Stimulated activated CD4-positive, alpha-beta T cell treated with anti-CD3 and anti-CD28 coated beads, Interleukin-15, amount 100 ng/mL, for 48 hours (primary cell): Measurements from ENCODE around the gene BNC2.

ENCODE experiments used
- DNase-seq, 2 donors: peaks; one replicate each; pipeline ENCODE4 v3.0.0-alpha.2; 2020; ENCODE audit warnings: low read depth in 2 of 2

The BNC2 gene

DNA sequence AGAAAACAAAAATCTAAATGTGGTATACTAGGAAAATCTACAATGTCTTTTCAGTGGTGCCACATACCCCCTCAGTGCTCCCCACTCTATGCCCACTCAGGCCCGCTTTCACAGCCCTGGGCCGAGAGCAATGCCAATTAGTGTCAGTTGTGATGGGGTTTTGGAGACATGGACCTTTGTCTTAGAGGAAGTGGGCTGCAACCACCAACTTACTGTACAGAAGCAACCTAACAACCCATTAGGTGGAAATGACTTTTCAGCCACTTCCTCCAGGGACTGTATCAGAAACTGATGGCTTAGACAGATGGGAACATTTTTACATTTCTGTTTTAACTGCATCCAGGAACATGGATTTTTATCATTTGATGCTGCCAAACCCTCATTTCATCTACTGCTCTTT lies 268.0 kb downstream of the BNC2 start:
- no peak for DNase-seq

DNA sequence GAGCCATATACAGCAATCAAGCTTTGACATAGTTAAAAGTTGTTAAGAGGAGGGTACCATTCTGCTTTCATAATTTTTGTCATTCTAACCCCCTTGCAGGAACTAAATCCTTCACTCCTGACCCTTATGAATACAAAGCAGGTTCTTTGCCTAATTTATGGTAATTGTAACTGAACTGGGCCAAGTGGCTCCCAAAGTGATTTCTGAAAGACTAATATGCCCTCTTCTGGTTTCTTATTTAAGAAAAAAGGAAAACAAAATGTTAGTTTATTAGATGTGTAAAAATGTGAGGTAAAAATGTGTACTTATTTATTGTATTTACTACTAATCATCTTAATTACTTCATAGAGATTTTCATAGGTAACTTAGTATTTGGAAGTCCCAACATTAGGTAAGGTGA lies 268.5 kb downstream of the BNC2 start:
- DNase-seq: no peak

DNA sequence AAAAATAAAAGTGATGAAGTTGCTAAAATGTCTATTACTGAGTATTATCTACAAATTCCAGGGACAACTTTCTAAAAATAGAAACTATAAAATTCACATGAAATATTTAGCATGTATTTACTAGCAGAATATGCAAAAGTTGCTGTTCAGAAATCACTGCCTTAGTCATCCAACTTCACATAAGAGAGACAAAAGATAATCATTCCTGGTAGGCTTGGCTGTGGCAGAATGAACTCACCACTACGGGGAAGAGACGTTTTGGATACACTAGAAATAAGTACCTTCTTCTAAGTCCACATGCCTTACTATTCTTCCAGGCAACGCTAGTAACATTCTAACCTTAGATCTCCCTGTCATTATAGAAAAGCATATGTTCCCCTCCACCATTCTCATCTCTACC lies 272.2 kb downstream of the BNC2 start:
- DNase-seq: no peak

DNA sequence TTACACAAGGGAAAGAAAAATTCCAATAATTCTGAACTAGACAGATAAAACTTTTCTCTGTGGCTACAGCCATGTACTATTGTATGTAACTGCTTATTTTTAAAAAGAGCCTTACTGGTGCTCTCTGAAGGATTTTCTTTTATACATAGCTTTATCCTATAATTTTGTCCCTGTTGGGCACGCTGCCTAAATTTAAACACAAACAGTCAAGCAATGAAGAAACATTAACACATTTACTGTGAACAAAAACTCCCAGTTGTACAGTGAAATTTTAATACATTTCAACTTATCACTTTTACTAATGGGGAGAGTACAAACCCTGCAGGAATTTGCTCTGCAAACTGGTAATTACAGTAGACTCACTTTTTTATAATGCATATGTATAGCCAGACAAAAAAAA lies 273.3 kb downstream of the BNC2 start:
- DNase-seq: no peak

DNA sequence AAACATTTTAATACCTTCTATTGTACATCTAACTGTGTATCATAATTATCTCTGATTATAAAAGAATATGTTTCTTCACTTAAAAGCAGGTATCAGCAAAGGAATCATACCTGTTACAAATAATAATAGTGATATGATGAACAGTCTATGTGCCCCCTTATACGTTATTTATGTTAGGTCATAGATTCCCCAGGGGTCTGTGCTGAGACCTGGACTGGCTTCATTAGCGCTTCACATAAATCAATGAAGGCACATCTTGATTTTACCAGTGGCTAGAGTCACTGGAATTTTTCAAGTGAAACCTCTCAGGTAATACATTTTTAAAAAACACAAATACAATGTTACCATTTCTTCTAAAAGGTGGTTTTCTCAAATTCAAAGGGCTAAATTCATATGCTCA lies 275.2 kb downstream of the BNC2 start:
- DNase-seq: no peak

DNA sequence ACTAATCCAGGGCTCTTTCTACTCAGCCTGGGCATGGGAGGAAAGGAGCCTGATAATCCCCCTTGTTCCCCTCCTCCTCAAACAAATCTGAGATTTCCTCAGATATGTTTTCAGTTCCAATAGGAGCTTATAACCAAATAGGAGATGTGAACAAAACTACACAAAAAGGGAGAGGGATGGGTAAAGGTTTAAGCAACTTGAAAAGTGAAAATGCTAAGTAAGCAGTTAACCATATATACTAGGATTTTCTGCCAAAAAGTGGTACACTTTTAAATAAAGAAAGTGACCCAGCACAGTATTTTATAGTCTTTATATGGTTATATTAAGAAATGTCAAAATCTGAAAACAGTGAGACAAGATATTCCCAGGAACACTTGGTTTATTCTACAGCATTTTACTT lies 275.7 kb downstream of the BNC2 start:
- DNase-seq: no peak

DNA sequence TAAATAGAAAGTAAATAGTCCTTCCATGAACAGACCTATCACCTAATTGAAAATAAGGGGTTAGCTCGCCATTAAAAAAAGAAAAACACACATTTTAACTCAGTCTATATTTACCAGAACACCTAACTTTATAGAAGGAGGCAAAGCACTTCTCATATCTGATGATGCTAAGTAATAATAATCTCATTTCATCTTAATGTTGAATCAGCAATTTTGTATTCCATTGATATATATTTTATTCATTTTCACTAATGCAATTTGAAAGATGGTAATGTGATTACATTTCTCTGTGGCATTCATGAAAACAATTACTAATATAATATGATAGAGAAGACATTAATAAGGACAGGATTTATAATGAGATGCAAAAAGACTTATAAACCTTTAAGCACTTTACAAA lies 276.7 kb downstream of the BNC2 start:
- DNase-seq: no peak

DNA sequence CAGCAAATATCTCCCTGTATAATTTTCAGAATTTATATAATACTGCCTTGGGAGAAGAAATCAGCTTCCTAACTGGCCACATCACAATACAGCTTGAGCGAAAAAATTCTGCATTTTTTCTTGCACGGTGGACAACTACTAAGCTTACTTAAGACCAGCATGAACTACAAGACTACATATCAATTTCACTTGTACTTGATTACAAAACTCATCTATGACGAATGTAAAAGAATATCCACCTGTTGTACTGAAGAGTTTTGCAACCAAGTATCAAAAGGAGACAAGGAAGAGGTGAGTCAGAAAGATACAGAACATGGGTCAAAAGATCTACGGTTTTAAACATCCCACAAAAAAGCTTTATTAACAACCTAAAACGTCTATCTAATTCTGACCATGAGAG lies 279.4 kb downstream of the BNC2 start:
- DNase-seq: no peak

DNA sequence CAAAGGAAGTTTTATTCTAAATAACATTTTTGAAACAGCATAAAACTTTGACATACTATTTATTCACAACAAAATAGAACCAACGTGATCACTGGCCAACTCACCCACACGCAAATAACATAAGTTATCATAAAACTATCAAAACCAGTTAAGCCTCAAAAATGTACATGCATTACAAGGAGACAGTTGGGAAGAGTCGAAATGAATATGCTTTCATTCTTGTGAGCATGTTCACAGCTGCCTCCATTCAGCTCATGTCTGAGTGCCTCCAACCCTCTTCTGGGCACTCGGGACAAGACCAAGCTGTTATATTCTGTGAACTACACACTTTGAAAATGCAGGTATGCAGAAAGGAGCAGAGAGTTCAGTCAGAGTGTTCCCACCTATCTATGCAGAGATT lies 284.9 kb downstream of the BNC2 start:
- DNase-seq: no peak

DNA sequence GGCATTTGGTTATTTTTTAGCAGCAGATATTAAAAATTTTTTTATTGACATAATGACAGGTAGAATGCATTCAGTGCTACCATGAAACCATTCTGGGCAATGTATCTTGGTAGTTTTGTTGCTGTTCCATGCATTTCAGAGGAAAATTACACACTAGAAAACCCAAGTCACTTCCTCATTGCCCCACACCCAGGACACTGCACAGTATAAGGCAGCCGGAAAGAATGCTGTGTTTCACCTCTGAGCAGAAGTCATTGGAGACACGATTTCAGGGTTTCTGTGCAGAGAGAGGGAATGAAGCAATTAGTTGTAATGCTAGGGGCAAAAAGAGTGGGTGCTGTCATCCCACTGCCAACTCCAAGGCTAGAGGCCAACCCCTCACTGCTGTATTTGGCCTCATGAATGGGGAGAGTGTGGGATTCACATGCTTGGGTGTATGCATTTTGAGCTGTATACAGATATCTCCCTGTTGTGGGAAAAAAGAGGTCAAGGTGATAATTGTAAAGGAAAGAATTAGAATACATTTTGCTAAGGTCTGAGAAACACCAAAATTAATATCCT lies 290.5 kb downstream of the BNC2 start:
- no peak for DNase-seq

DNA sequence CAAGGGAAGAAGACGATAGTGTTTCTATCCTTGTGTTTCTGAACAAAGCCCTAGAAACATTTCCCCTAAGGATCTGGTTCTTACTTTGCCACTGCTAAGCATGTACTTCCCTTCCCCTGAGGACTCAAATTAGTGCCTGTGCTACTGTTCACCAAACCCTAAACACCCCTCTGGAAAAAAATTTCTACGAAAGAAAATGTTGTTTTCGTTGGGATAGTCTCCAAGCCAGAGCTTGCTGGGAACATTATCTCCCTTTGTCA lies 294.6 kb downstream of the BNC2 start:
- no peak for DNase-seq

DNA sequence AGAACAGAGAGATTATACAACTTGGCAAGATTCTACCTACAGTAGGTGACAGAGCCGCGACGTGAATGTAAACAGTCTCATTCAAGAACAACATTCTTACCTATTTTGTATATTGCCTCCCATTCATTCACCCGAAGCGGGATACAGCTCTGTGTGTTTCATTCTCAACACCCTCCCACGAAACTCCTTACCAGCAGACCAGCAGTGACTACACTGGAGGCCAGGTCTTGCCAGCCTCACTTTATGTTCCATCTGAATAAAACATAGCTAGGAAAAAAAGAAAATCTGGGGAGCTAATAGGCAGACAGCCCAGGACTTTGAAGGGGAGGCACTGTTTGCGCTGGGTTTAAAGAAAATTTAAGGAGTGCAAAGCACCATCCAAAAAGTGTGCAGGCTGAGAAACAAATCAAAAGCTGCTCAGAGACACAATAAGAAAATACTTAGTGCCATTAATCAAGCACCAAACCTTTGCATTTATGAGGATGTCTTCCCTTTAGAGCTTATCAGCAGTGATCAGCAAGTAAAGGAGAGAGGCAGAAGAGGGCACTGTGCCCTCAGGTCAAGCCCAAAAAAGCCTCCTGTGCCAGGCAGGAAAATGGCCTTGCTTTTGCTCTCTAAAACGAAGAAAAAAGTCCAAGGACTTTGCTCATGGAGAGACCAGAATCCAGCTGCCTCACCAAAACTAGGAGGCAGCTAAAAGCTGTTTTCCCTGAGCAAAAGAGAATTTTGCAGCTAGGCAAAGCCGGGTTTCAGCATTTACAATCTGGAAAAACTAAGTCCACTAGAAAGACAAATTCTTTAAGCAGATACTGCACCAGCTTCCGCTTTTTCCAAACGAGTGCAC lies 295.1 kb downstream of the BNC2 start:
- no peak for DNase-seq

DNA sequence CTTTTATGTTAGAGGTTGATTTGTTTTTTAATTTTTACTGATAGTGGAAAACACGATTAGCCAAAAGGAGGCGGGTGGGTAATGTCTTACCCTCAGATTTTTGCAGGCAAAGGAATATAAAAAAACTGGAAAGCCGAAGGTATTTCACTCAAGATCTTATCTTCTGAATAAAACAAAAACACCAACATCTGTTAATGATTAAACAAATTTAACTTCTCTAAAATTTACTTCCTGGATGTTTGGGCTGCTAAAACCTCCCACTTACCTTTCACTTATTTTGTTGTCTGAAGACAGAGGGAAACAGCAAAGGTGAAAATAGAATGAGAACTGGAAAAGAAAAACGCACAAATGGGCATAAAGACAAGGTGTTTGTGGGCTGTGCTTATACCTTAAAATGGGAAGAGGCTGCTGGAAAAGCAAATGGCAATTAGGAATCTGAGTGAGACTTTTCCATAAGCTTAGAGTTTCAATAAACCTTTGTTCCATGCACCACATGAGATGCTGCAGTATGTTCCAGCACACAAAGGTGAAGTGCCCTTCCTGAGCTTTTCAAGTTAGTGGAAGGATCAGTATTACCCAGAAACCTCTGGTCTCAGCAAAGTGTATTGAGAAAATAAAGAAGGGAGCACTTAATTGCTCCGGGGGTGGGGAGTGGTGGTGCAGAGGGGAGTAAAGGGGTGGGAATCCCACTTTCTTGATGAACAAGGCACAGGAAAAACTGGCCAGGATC lies 298.3 kb downstream of the BNC2 start:
- DNase-seq: no peak

DNA sequence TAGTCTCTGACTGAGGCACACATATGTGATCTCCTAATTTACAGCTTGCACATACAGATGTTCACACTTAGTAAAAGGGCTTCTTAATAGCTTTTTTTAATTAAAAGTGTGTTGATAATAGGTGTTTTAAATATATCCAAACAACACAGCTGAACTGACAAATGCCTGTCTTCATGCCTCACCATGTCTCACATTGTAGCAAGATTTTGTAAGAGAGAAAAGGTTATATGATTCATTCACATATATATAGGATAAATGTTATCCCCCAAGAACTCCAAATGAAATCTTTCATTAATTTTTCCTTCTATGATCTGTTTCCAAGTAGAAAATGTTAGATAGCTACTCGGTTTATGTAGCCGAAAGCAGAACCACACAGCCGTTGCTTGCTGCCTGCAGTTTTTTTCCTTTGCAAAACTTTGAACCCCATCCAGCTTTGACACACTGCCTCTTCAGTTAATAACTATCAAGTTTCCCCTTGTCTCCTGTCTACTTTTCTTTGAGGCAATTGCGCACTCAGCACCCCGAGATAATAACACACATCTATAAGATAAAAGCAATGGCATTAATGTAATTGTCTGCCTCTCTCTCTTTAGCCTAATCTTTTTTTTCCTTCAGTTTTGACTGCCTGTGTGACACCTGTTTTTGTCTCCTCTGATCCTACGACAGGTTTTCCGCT lies 299.2 kb downstream of the BNC2 start:
- no peak for DNase-seq

DNA sequence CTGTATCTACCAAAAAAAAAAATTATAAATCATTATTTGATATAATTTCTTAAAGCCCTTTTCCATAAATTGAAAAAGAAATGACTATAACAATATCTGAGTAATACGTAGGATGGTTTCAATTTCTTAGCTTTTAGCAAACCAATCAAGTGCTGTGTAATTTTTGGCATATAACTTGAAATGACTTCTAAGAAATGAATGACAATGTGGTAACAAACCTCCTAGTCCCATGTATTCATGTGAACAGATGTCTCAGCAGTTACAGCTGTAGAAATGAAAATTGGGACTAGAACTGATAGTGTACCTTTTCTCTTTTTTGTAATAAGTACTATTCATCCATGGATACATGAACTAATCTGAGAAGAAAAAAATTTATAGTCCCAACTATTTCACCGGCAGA lies 307.0 kb downstream of the BNC2 start:
- no peak for DNase-seq

DNA sequence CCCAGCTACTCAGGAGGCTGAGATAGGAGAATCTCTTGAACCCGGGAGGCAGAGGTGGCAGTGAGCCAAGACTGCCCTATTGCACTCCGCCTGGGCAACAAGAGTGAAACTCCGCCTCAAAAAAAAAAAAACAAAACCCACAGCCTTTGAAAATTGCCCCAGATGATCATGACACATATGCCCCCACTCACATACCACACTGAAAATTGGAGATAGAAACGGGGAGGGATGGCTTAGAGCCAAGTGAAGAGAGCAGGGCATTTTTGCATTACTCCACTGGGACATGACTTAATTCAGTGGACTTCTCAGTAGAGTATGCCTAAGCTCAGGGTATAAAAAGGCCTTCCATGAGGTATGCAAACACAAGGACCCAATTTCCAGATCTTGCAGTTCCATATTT lies 309.3 kb downstream of the BNC2 start:
- DNase-seq: no peak

DNA sequence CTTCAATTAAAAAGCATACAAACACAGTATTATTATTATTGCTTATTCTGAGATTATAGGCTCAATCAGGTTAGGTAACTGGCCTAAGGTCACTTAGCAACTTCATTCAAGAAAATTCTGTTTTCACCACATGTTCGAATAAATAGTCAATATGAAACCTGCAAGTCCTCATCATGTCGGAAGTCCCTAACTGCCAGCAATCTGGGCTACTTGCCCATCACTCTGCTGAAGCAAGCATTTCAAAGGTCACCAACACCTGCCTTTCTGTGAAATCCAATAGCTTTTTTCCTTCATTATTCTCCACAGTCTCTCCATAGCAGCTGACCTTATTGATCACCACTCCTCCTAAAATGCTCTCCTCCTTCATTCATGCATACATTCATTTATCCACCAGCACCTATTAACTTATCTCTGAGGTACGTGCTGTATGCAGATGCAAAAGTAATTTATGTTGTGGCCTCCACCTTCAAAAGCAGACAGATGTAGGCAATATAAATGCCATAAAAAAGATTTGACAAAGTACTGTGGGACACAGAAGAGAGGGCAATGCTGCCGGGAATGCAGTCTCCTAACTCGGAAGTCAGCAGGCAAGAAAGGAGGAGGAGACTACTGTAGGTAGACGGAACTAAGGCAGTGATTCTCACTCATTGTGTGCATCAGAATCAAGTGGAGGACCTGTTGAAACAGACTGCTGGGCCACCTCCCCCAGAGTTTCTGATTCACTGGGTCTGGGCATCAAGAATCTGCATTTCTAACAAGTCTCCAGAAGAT lies 310.9 kb downstream of the BNC2 start:
- no peak for DNase-seq

DNA sequence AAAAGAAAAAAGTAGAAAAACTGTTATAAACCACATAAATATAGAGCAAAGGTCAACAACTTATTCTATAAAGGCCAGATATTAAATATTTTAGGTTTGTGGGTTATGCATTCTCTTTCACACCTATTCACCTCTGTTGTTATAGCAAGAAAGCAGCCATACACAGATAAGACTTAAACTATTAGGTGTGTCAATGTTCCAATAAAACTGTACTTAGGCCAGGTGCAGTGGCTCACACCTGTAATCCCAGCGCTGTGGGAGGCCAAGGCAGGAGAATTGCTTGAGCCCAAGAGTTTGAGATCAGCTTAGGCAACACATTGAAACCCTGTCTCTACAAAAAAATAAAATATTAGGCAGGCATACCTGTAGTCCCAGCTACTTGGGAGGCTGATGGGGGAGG lies 314.7 kb downstream of the BNC2 start:
- DNase-seq: no peak

DNA sequence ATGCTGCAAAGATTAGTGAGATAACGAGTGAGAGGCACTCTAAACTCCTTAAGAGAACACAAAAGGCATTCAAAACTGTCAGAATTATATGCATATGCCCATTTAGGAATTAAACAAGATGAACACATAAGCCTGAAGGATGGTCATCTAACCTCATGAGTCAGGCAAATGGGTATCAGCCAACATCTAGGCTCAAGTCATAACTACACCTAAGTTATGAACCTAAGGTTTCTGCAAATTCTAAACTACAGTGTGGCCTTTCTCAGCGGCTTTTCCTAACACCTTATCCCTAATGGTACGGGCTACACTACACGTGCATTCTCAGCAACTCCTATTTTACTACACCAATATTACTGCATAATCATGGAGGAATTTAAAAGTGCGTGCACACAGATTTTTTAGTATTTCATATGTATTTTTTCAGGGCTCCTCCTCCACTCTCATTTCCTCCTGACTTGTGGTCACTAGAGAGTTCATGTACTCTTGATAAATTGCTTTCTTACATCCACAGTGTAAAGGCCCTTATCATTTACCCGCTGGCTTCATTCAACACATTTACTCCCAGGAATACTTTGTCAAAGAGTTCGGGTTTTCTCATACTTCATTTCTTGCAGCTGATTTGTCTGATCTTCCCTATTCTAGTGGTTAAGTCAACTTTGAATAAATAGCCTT lies 316.5 kb downstream of the BNC2 start:
- DNase-seq: no peak

DNA sequence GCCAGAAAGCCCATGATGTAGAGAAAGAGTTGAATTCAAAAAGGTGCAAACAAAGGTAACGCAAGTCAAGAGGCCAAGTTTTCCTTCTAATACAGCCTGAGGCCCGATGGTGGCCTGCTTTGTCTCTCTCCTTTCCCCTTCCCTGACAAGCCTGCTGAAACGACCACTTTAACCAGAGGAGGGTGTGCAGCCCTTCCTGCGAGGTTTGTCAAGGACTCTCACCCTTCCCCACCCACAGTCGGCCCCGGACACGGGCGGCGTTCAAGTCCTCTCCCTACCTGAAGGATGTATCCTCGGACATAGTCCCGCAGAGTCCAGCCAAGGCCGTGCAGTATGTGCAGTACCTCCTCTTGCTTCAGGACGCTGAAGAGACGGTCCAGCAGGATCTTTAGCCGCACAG lies 318.2 kb downstream of the BNC2 start:
- no peak for DNase-seq

DNA sequence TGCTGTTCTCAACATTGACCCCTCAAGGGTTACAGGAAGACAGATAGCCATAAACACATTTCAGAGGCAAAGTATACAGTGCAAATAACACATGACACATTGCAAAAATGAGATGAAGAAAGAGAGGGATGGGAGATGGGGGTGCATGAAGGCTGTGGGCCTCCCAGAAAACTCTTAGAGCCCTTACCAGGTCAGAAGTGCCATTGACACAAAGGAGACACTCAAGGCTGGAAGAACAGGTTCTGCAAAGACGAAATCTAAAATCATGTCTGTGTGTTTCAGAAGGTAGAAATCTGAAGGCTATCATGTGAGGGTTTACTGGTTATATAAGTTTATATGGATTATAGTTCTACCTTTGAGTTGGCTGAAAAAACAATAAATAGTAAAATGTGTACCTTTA lies 318.8 kb downstream of the BNC2 start:
- no peak for DNase-seq

DNA sequence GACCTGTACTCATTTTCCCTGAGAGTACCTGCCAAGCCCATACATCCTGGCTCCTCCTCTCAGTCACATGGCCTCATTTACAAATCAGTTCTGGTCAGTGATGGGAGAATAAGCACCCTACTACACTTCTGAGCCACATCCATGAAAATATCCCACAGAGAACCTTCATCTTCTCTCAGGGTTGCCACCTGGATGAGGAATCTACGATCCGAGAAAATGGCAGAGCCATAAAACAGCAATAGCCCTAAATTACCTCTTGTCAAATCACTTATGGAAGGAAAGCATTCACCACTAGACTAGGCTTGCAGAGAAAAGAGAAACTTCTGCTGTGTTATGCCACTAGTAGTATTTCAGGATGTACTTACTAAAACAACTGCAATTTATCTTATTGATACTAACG lies 324.8 kb downstream of the BNC2 start:
- DNase-seq: no peak
